ENCODE data around the gene TMEM120A. TPM values are rescaled to one million over a fixed set of nuclear protein-coding genes. Genes with fewer than 3 reads are reported as not detected.

The TMEM120A gene
- total RNA-seq, 1 donor from 2014 or later, result 34.2 TPM

DNA sequence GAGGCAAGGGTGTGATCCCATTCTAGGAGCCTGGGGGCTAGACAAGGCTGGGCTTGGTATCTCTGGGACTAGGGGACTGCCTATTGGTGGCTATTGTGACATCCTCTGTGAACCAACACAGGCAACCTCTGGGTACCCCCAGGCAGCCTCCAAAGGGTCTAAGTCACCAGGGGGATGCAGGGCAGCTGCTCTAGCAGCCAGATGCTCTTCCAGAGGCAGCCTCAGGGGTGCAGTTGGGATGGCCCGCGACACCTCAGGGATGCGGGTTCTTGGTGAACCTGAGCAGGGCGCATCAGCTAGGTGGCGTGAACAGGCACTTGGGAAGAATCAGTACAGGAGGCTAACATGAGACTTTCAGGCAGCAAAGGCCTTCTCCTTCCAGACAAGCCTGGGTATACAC, 1.6 kb upstream of the TMEM120A start:
- Histone ChIP-seq H3K27me3 (ENCODE audit: insufficient read depth, low read length) (no peaks in the 10 kb centered on the region), H2AFZ (ENCODE audit: low read depth, low read length) (no peak overlapping the region), H3K36me3 (ENCODE audit: insufficient read depth, low read length) (peaks cover 7% of the 10 kb centered on the region), H4K20me1 (ENCODE audit: insufficient read depth, low read length) (peaks cover 7% of the 10 kb centered on the region), H3K4me1 (ENCODE audit: insufficient read depth, low read length) (peaks cover 14% of the 10 kb centered on the region), H3K9ac (ENCODE audit: low read length) (no peak overlapping the region), H3K4me3 (ENCODE audit: insufficient read depth, low read depth, low read length) (no peak overlapping the region), H3K9me3 (ENCODE audit: insufficient read depth, low read depth, low read length) (no peaks in the 10 kb centered on the region), H3K79me2 (ENCODE audit: insufficient read depth, low read length) (no peaks in the 10 kb centered on the region), H3K4me2 (ENCODE audit: low read length) (no peak overlapping the region), H3K27ac (ENCODE audit: low read depth, low read length) (no peak overlapping the region)
- Mint-ChIP-seq H3K36me3 (ENCODE audit: low read depth, unreplicated experiment) (peaks cover 15% of the 10 kb centered on the region), H3K27ac (ENCODE audit: unreplicated experiment) (no peak overlapping the region), H3K9me3 (ENCODE audit: unreplicated experiment) (no peaks in the 10 kb centered on the region), H3K4me1 (ENCODE audit: low read depth, unreplicated experiment) (peaks cover 2% of the 10 kb centered on the region), H3K4me3 (ENCODE audit: unreplicated experiment) (no peak overlapping the region), H3K27me3 (ENCODE audit: low read depth, unreplicated experiment) (no peaks in the 10 kb centered on the region)
- FAIRE-seq, result no peak
- DNase-seq (ENCODE audit: low read depth), result no peak
- TF ChIP-seq CTCF (IDR thresholded peaks at IDR 0.05; ENCODE audit: insufficient read depth, low read depth, low read length), result no peak
- TF ChIP-seq EZH2 (IDR thresholded peaks at IDR 0.05; ENCODE audit: insufficient read depth, low read length), result no peak

DNA sequence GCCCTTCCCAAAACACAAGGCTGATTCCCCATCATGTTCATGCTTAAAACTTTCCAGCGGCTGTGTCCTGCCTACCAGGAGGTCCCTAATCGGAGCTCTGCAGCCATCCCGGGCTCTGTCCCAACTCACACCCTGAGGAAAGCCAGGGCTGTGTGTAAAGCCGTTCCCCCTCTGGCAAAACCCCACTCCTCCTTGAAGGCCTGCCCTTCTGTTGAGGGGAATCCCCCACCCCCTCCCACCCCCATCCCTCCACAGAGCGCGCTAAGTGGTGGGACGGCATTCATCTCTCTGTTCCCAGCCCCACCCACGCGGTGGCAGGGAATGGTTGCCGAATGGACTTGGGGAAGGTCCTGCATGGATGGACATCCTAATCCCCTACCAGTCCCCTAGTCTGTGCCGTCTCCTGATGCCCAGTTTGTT, 667 bp upstream of the TMEM120A start:
- Mint-ChIP-seq H3K4me3 (ENCODE audit: unreplicated experiment) (peak overlapping the region; percentile 76), H3K36me3 (ENCODE audit: low read depth, unreplicated experiment) (peaks cover 17% of the 10 kb centered on the region), H3K27ac (ENCODE audit: unreplicated experiment) (no peak overlapping the region), H3K27me3 (ENCODE audit: low read depth, unreplicated experiment) (no peaks in the 10 kb centered on the region), H3K9me3 (ENCODE audit: unreplicated experiment) (no peaks in the 10 kb centered on the region), H3K4me1 (ENCODE audit: low read depth, unreplicated experiment) (peaks cover 4% of the 10 kb centered on the region)
- Histone ChIP-seq H3K27ac (ENCODE audit: low read depth, low read length) (no peak overlapping the region), H3K9me3 (ENCODE audit: insufficient read depth, low read depth, low read length) (no peaks in the 10 kb centered on the region), H2AFZ (ENCODE audit: low read depth, low read length) (peak overlapping the region; percentile 86), H3K9ac (ENCODE audit: low read length) (peak overlapping the region; percentile 60), H4K20me1 (ENCODE audit: insufficient read depth, low read length) (peaks cover 9% of the 10 kb centered on the region), H3K36me3 (ENCODE audit: insufficient read depth, low read length) (peaks cover 7% of the 10 kb centered on the region), H3K4me2 (ENCODE audit: low read length) (peak overlapping the region; percentile 98), H3K79me2 (ENCODE audit: insufficient read depth, low read length) (no peaks in the 10 kb centered on the region), H3K4me3 (ENCODE audit: insufficient read depth, low read depth, low read length) (peak overlapping the region; percentile 56), H3K27me3 (ENCODE audit: insufficient read depth, low read length) (no peaks in the 10 kb centered on the region), H3K4me1 (ENCODE audit: insufficient read depth, low read length) (peaks cover 16% of the 10 kb centered on the region)
- no peak for TF ChIP-seq CTCF (IDR thresholded peaks at IDR 0.05; ENCODE audit: insufficient read depth, low read depth, low read length)
- TF ChIP-seq EZH2 (IDR thresholded peaks at IDR 0.05; ENCODE audit: insufficient read depth, low read length), result no peak
- FAIRE-seq (no peak), DNase-seq (ENCODE audit: low read depth) (no peak)

- H3K4me3 Mint-ChIP-seq (ENCODE audit: unreplicated experiment), result peak overlapping the region; percentile 82
- H3K4me1 ChIP-seq (ENCODE audit: insufficient read depth, low read length), result peaks cover 16% of the 10 kb centered on the region
- TF ChIP-seq CTCF (IDR thresholded peaks at IDR 0.05; ENCODE audit: insufficient read depth, low read depth, low read length) (no peak), EZH2 (IDR thresholded peaks at IDR 0.05; ENCODE audit: insufficient read depth, low read length) (no peak)
- H3K27me3 ChIP-seq (ENCODE audit: insufficient read depth, low read length), result no peaks in the 10 kb centered on the region
- peaks cover 9% of the 10 kb centered on the region for H4K20me1 ChIP-seq (ENCODE audit: insufficient read depth, low read length)
- H2AFZ ChIP-seq (ENCODE audit: low read depth, low read length), result peak overlapping the region; percentile 53
- peaks cover 7% of the 10 kb centered on the region for H3K36me3 ChIP-seq (ENCODE audit: insufficient read depth, low read length)
- H3K9me3 ChIP-seq (ENCODE audit: insufficient read depth, low read depth, low read length), result no peaks in the 10 kb centered on the region
- no peak for FAIRE-seq
- peak overlapping the region; percentile 77 for H3K9ac ChIP-seq (ENCODE audit: low read length)
- no peak overlapping the region for H3K27ac Mint-ChIP-seq (ENCODE audit: unreplicated experiment)
- H3K27ac ChIP-seq (ENCODE audit: low read depth, low read length), result peak overlapping the region; percentile 52
- peak; percentile 22 for DNase-seq (ENCODE audit: low read depth)
- H3K36me3 Mint-ChIP-seq (ENCODE audit: low read depth, unreplicated experiment), result peaks cover 22% of the 10 kb centered on the region
- H3K79me2 ChIP-seq (ENCODE audit: insufficient read depth, low read length), result no peaks in the 10 kb centered on the region
- H3K4me2 ChIP-seq (ENCODE audit: low read length), result peak overlapping the region; percentile 98
- H3K4me3 ChIP-seq (ENCODE audit: insufficient read depth, low read depth, low read length), result peak overlapping the region; percentile 74
- no peaks in the 10 kb centered on the region for H3K27me3 Mint-ChIP-seq (ENCODE audit: low read depth, unreplicated experiment)
- no peaks in the 10 kb centered on the region for H3K9me3 Mint-ChIP-seq (ENCODE audit: unreplicated experiment)
- H3K4me1 Mint-ChIP-seq (ENCODE audit: low read depth, unreplicated experiment), result peaks cover 9% of the 10 kb centered on the region
These were observed 557 bp downstream of the TMEM120A start for GRCh38 chr7:75993689-75994387.
